Measurements from ENCODE around the gene PCDHGC4. TPM values are rescaled to one million over a fixed set of nuclear protein-coding genes. Genes with fewer than 3 reads are reported as not detected.

PCDHGC4 gene
- total RNA-seq, 2 experiments from 2014 or later: not detected

- ChIA-PET CTCF (interaction anchor here (1.5 to 3.1 kb wide), 3 partner anchors 15 to 70 kb away, joined by 4 to 16 read pairs (median 6); no protein-coding TSS in a partner anchor), POLR2A (no interaction called here)
- Mint-ChIP-seq H3K4me3 (peak overlapping the region; percentile 60), H3K4me1 (ENCODE audit: low read depth) (peaks cover 12% of the 10 kb centered on the region), H3K27me3 (peaks cover 76% of the 10 kb centered on the region), H3K36me3 (no peaks in the 10 kb centered on the region), H3K9me3 (no peaks in the 10 kb centered on the region), H3K27ac (no peak overlapping the region)
- intact Hi-C loops (cut with micrococcal nuclease): no loop called here
- DNase-seq: no peak
These were observed 6.7 kb downstream of the PCDHGC4 start for GRCh38 chr5:141491323-141492167.

GRCh38 chr5:141492168-141492885, 7.5 kb downstream of the PCDHGC4 start:
- peaks cover 70% of the 10 kb centered on the region for H3K27me3 Mint-ChIP-seq
- H3K27ac Mint-ChIP-seq: no peak overlapping the region
- H3K36me3 Mint-ChIP-seq: no peaks in the 10 kb centered on the region
- POLR2A ChIA-PET: no interaction called here
- peaks cover 12% of the 10 kb centered on the region for H3K4me1 Mint-ChIP-seq (ENCODE audit: low read depth)
- H3K9me3 Mint-ChIP-seq: no peaks in the 10 kb centered on the region
- CTCF ChIA-PET: interaction anchor here (0.9 to 3.1 kb wide), 8 partner anchors 8 to 84 kb away, joined by 3 to 16 read pairs (median 4); partner anchors contain the start of genes PCDHGA10, PCDHGA12 and PCDHGB6
- intact Hi-C loops (cut with micrococcal nuclease): no loop called here
- DNase-seq: peak; percentile 30
- H3K4me3 Mint-ChIP-seq: peak overlapping the region; percentile 60

- Mint-ChIP-seq H3K9me3 (no peaks in the 10 kb centered on the region), H3K4me3 (no peak overlapping the region), H3K4me1 (ENCODE audit: low read depth) (peaks cover 12% of the 10 kb centered on the region), H3K27ac (no peak overlapping the region), H3K27me3 (peaks cover 64% of the 10 kb centered on the region), H3K36me3 (no peaks in the 10 kb centered on the region)
- POLR2A ChIA-PET: no interaction called here
- intact Hi-C loops (cut with micrococcal nuclease): no loop called here
- CTCF ChIA-PET: interaction anchor here (0.7 to 3.1 kb wide), 11 partner anchors 10 to 409 kb away, joined by 3 to 16 read pairs (median 4); partner anchors contain the start of genes PCDHGA10 and PCDHGA12
- DNase-seq: no peak
These were observed 8.9 kb downstream of the PCDHGC4 start for GRCh38 chr5:141493500-141494422.

- peaks cover 12% of the 10 kb centered on the region for H3K4me1 Mint-ChIP-seq (ENCODE audit: low read depth)
- no peak for DNase-seq
- peaks cover 58% of the 10 kb centered on the region for H3K27me3 Mint-ChIP-seq
- CTCF ChIA-PET: interaction anchor here (0.6 to 3.1 kb wide), 4 partner anchors 16 to 82 kb away, joined by 3 to 14 read pairs (median 5); partner anchors contain the start of gene PCDHGA10
- POLR2A ChIA-PET: no interaction called here
- H3K4me3 Mint-ChIP-seq: no peak overlapping the region
- H3K36me3 Mint-ChIP-seq: no peaks in the 10 kb centered on the region
- no peaks in the 10 kb centered on the region for H3K9me3 Mint-ChIP-seq
- intact Hi-C loops (cut with micrococcal nuclease): no loop called here
- no peak overlapping the region for H3K27ac Mint-ChIP-seq
These were observed 10.1 kb downstream of the PCDHGC4 start for GRCh38 chr5:141494761-141495452.

GRCh38 chr5:141495453-141495811, 10.6 kb downstream of the PCDHGC4 start:
- Mint-ChIP-seq H3K4me3 (no peak overlapping the region), H3K27ac (no peak overlapping the region), H3K36me3 (no peaks in the 10 kb centered on the region), H3K4me1 (ENCODE audit: low read depth) (peaks cover 12% of the 10 kb centered on the region), H3K9me3 (no peaks in the 10 kb centered on the region), H3K27me3 (peaks cover 53% of the 10 kb centered on the region)
- intact Hi-C loops (cut with micrococcal nuclease): no loop called here
- no peak for DNase-seq
- ChIA-PET POLR2A (no interaction called here), CTCF (interaction anchor here (0.6 to 3.1 kb wide), 4 partner anchors 17 to 82 kb away, joined by 3 to 14 read pairs (median 5); partner anchors contain the start of gene PCDHGA10)

- Mint-ChIP-seq H3K4me1 (ENCODE audit: low read depth) (peaks cover 12% of the 10 kb centered on the region), H3K36me3 (no peaks in the 10 kb centered on the region), H3K27ac (no peak overlapping the region), H3K4me3 (no peak overlapping the region), H3K9me3 (no peaks in the 10 kb centered on the region), H3K27me3 (peaks cover 47% of the 10 kb centered on the region)
- intact Hi-C loops (cut with micrococcal nuclease): no loop called here
- no peak for DNase-seq
- ChIA-PET POLR2A (no interaction called here), CTCF (interaction anchor here (1.2 to 3.1 kb wide), 3 partner anchors 15 to 68 kb away, joined by 3 to 14 read pairs (median 4); no protein-coding TSS in a partner anchor)
These were observed 11.2 kb downstream of the PCDHGC4 start for GRCh38 chr5:141496038-141496437.

- Mint-ChIP-seq H3K27me3 (peaks cover 8% of the 10 kb centered on the region), H3K4me1 (ENCODE audit: low read depth) (no peaks in the 10 kb centered on the region), H3K27ac (no peak overlapping the region), H3K36me3 (no peaks in the 10 kb centered on the region), H3K9me3 (no peaks in the 10 kb centered on the region), H3K4me3 (no peak overlapping the region)
- intact Hi-C loops (cut with micrococcal nuclease): no loop called here
- DNase-seq: no peak
- ChIA-PET POLR2A (no interaction called here), CTCF (interaction anchor here (0.8 to 1.3 kb wide), 4 partner anchors 10 to 62 kb away, joined by 3 read pairs; no protein-coding TSS in a partner anchor)
These were observed 16.9 kb downstream of the PCDHGC4 start for GRCh38 chr5:141501761-141502160.

- no peak overlapping the region for H3K27ac Mint-ChIP-seq
- peaks cover 3% of the 10 kb centered on the region for H3K27me3 Mint-ChIP-seq
- H3K4me1 Mint-ChIP-seq (ENCODE audit: low read depth): no peaks in the 10 kb centered on the region
- no peaks in the 10 kb centered on the region for H3K9me3 Mint-ChIP-seq
- no peak overlapping the region for H3K4me3 Mint-ChIP-seq
- DNase-seq: no peak
- intact Hi-C loops (cut with micrococcal nuclease): no loop called here
- H3K36me3 Mint-ChIP-seq: no peaks in the 10 kb centered on the region
- ChIA-PET POLR2A (no interaction called here), CTCF (no interaction called here)
These were observed 18.9 kb downstream of the PCDHGC4 start for GRCh38 chr5:141503681-141504080.

GRCh38 chr5:141504216-141504615, 19.4 kb downstream of the PCDHGC4 start:
- POLR2A ChIA-PET: no interaction called here

GRCh38 chr5:141506381-141507155, 21.7 kb downstream of the PCDHGC4 start:
- POLR2A ChIA-PET: interaction anchor here (0.7 kb wide), 1 partner anchor 51 kb away, joined by 3 read pairs; no protein-coding TSS in a partner anchor
- no peak for DNase-seq
- H3K27ac Mint-ChIP-seq: no peak overlapping the region
- no peaks in the 10 kb centered on the region for H3K36me3 Mint-ChIP-seq
- no peaks in the 10 kb centered on the region for H3K9me3 Mint-ChIP-seq
- peaks cover 6% of the 10 kb centered on the region for H3K4me1 Mint-ChIP-seq (ENCODE audit: low read depth)
- CTCF ChIA-PET: interaction anchor here (1.0 to 1.8 kb wide), 5 partner anchors 9 to 76 kb away, joined by 3 to 7 read pairs (median 4); partner anchors contain the start of gene PCDHGA12
- no peaks in the 10 kb centered on the region for H3K27me3 Mint-ChIP-seq
- H3K4me3 Mint-ChIP-seq: no peak overlapping the region
- intact Hi-C loops (cut with micrococcal nuclease): no loop called here

More at GRCh38 chr5:141504216-141504615, 19.4 kb downstream of the PCDHGC4 start:
- H3K27ac Mint-ChIP-seq: no peak overlapping the region
- CTCF ChIA-PET: interaction anchor here (1.4 kb wide), 1 partner anchor 60 kb away, joined by 5 read pairs; no protein-coding TSS in a partner anchor
- H3K27me3 Mint-ChIP-seq: no peaks in the 10 kb centered on the region
- no peaks in the 10 kb centered on the region for H3K9me3 Mint-ChIP-seq
- intact Hi-C loops (cut with micrococcal nuclease): no loop called here
- no peak for DNase-seq
- no peak overlapping the region for H3K4me3 Mint-ChIP-seq
- H3K36me3 Mint-ChIP-seq: no peaks in the 10 kb centered on the region
- H3K4me1 Mint-ChIP-seq (ENCODE audit: low read depth): peaks cover 2% of the 10 kb centered on the region
